ENCODE measurements around the gene PRKAG1. TPM values are rescaled to one million over a fixed set of nuclear protein-coding genes. Genes with fewer than 3 reads are reported as not detected.

PRKAG1 gene
- total RNA-seq, 1 experiment from 2014 or later, result 47.5 TPM

DNA sequence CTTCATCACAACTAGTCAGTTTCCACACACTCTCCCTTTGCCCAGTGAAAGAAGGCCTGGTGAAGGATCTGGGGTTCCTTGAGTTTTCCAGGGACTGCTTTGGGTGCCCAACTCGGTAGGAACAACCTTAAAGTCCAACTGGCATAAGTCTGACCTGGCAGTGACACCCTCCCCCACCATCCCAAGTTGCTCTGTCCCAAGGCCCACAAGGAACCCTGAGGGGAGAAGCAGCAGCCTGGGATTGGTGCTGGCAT lies 40.4 kb upstream of the PRKAG1 start:
- DNase-seq, result no peak
- peaks cover 9% of the 10 kb centered on the region for H3K36me3 ChIP-seq (ENCODE audit: insufficient read depth, low read length)
- peak overlapping the region; percentile 95 for H3K4me2 ChIP-seq (ENCODE audit: low read depth, low read length, poor library complexity, severe bottlenecking)

GRCh38 chr12:49058366-49059044 lies 39.9 kb upstream of the PRKAG1 start:
- Histone ChIP-seq H3K27ac (ENCODE audit: low read length) (peak overlapping the region; percentile 84), H3K9me2 (replicated peaks; ENCODE audit: insufficient read depth, low read length) (no peaks in the 10 kb centered on the region), H3K4me1 (ENCODE audit: low read length) (peaks cover 51% of the 10 kb centered on the region), H3K4me3 (ENCODE audit: low read length) (peak overlapping the region; percentile 95), H3K36me3 (ENCODE audit: insufficient read depth, low read length) (peaks cover 9% of the 10 kb centered on the region), H3K27me3 (ENCODE audit: low read length) (no peaks in the 10 kb centered on the region), H4K20me1 (ENCODE audit: insufficient read depth, low read depth, low read length) (peaks cover 57% of the 10 kb centered on the region), H3K4me2 (ENCODE audit: low read depth, low read length, poor library complexity, severe bottlenecking) (peak overlapping the region; percentile 95), H3K9me3 (ENCODE audit: low read length) (no peaks in the 10 kb centered on the region), H3K79me2 (ENCODE audit: low read length) (peaks cover 81% of the 10 kb centered on the region), H2AFZ (ENCODE audit: low read length) (no peak overlapping the region), H3K9ac (ENCODE audit: low read length) (peak overlapping the region; percentile 96)
- DNase-seq, result no peak

More for the DNA sequence above, 40.4 kb upstream of the PRKAG1 start:
- peak overlapping the region; percentile 96 for H3K9ac ChIP-seq (ENCODE audit: low read length)
- H3K9me2 ChIP-seq (replicated peaks; ENCODE audit: insufficient read depth, low read length), result no peaks in the 10 kb centered on the region
- no peaks in the 10 kb centered on the region for H3K9me3 ChIP-seq (ENCODE audit: low read length)
- H3K4me1 ChIP-seq (ENCODE audit: low read length), result peaks cover 54% of the 10 kb centered on the region
- H3K4me3 ChIP-seq (ENCODE audit: low read length), result peak overlapping the region; percentile 95
- H3K27me3 ChIP-seq (ENCODE audit: low read length), result no peaks in the 10 kb centered on the region
- H2AFZ ChIP-seq (ENCODE audit: low read length), result no peak overlapping the region
- peak overlapping the region; percentile 84 for H3K27ac ChIP-seq (ENCODE audit: low read length)
- peaks cover 77% of the 10 kb centered on the region for H3K79me2 ChIP-seq (ENCODE audit: low read length)
- H4K20me1 ChIP-seq (ENCODE audit: insufficient read depth, low read depth, low read length), result peaks cover 54% of the 10 kb centered on the region

- Histone ChIP-seq H3K4me3 (ENCODE audit: low read length) (peak overlapping the region; percentile 95), H3K9ac (ENCODE audit: low read length) (peak overlapping the region; percentile 96), H3K79me2 (ENCODE audit: low read length) (peaks cover 87% of the 10 kb centered on the region), H3K9me2 (replicated peaks; ENCODE audit: insufficient read depth, low read length) (no peaks in the 10 kb centered on the region), H3K9me3 (ENCODE audit: low read length) (no peaks in the 10 kb centered on the region), H4K20me1 (ENCODE audit: insufficient read depth, low read depth, low read length) (peaks cover 59% of the 10 kb centered on the region), H2AFZ (ENCODE audit: low read length) (no peak overlapping the region), H3K4me2 (ENCODE audit: low read depth, low read length, poor library complexity, severe bottlenecking) (peak overlapping the region; percentile 95), H3K27ac (ENCODE audit: low read length) (no peak overlapping the region), H3K36me3 (ENCODE audit: insufficient read depth, low read length) (peaks cover 15% of the 10 kb centered on the region), H3K4me1 (ENCODE audit: low read length) (peaks cover 46% of the 10 kb centered on the region), H3K27me3 (ENCODE audit: low read length) (no peaks in the 10 kb centered on the region)
- peak; percentile 49 for DNase-seq
Observed at GRCh38 chr12:49057888-49058287, 39.3 kb upstream of the PRKAG1 start.

DNA sequence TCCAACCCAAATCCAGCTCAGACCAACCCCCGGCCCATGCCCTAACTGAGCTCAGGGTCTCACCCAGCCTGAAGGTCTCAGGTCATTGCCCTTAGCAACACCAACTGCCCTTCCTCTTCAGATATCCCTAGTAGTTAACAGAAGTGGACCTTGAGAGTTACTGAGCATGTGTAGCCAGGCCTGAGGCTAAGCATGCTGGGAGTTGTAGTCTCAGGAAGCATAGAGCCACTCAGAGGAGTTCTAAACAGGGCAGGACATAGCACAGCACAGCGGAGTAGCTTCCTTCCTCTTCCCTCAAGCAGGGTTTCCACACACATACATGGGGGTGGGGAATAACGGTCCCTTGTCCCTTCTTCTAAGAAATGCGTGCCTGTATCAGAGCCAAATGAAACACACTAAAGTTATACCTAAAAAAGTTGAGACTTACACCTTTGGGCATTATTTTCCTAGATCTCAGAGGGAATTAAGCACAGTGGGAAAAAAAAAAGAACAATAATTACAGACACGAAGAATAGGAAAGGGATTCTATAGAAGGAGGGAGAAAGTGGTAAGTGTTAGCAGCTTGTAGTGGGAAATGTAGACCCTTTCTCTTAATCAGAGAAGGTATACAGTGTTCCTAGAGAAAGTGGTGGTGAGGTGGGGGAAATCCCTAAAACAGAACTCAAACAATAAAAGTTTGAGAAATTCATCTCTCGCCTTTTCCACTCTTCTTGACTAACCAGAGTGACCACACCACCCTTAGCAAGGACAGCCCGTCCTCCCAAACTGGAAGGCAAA lies 37.6 kb upstream of the PRKAG1 start:
- H2AFZ ChIP-seq (ENCODE audit: low read length), result no peak overlapping the region
- no peaks in the 10 kb centered on the region for H3K9me2 ChIP-seq (replicated peaks; ENCODE audit: insufficient read depth, low read length)
- peaks cover 33% of the 10 kb centered on the region for H3K4me1 ChIP-seq (ENCODE audit: low read length)
- peak overlapping the region; percentile 95 for H3K4me3 ChIP-seq (ENCODE audit: low read length)
- DNase-seq, result peak; percentile 85
- H3K9ac ChIP-seq (ENCODE audit: low read length), result peak overlapping the region; percentile 96
- no peak overlapping the region for H3K27ac ChIP-seq (ENCODE audit: low read length)
- peaks cover 81% of the 10 kb centered on the region for H3K79me2 ChIP-seq (ENCODE audit: low read length)
- peaks cover 62% of the 10 kb centered on the region for H4K20me1 ChIP-seq (ENCODE audit: insufficient read depth, low read depth, low read length)
- H3K4me2 ChIP-seq (ENCODE audit: low read depth, low read length, poor library complexity, severe bottlenecking), result peak overlapping the region; percentile 95
- H3K9me3 ChIP-seq (ENCODE audit: low read length), result no peaks in the 10 kb centered on the region
- no peaks in the 10 kb centered on the region for H3K27me3 ChIP-seq (ENCODE audit: low read length)
- peaks cover 17% of the 10 kb centered on the region for H3K36me3 ChIP-seq (ENCODE audit: insufficient read depth, low read length)

GRCh38 chr12:49055092-49055491 lies 36.5 kb upstream of the PRKAG1 start:
- no peak overlapping the region for H3K4me2 ChIP-seq (ENCODE audit: low read depth, low read length, poor library complexity, severe bottlenecking)
- peaks cover 74% of the 10 kb centered on the region for H3K79me2 ChIP-seq (ENCODE audit: low read length)
- no peaks in the 10 kb centered on the region for H3K9me2 ChIP-seq (replicated peaks; ENCODE audit: insufficient read depth, low read length)
- no peaks in the 10 kb centered on the region for H3K9me3 ChIP-seq (ENCODE audit: low read length)
- H3K4me1 ChIP-seq (ENCODE audit: low read length), result peaks cover 33% of the 10 kb centered on the region
- H3K27me3 ChIP-seq (ENCODE audit: low read length), result no peaks in the 10 kb centered on the region
- no peak overlapping the region for H3K4me3 ChIP-seq (ENCODE audit: low read length)
- DNase-seq, result no peak
- H3K9ac ChIP-seq (ENCODE audit: low read length), result no peak overlapping the region
- H2AFZ ChIP-seq (ENCODE audit: low read length), result no peak overlapping the region
- peaks cover 62% of the 10 kb centered on the region for H4K20me1 ChIP-seq (ENCODE audit: insufficient read depth, low read depth, low read length)
- H3K27ac ChIP-seq (ENCODE audit: low read length), result no peak overlapping the region
- H3K36me3 ChIP-seq (ENCODE audit: insufficient read depth, low read length), result peaks cover 21% of the 10 kb centered on the region

GRCh38 chr12:49054524-49054923 lies 35.9 kb upstream of the PRKAG1 start:
- Histone ChIP-seq H3K4me3 (ENCODE audit: low read length) (no peak overlapping the region), H3K27me3 (ENCODE audit: low read length) (no peaks in the 10 kb centered on the region), H3K4me2 (ENCODE audit: low read depth, low read length, poor library complexity, severe bottlenecking) (no peak overlapping the region), H3K4me1 (ENCODE audit: low read length) (peaks cover 33% of the 10 kb centered on the region), H3K9me2 (replicated peaks; ENCODE audit: insufficient read depth, low read length) (no peaks in the 10 kb centered on the region), H4K20me1 (ENCODE audit: insufficient read depth, low read depth, low read length) (peaks cover 61% of the 10 kb centered on the region), H3K9ac (ENCODE audit: low read length) (no peak overlapping the region), H3K36me3 (ENCODE audit: insufficient read depth, low read length) (peaks cover 24% of the 10 kb centered on the region), H3K9me3 (ENCODE audit: low read length) (no peaks in the 10 kb centered on the region), H3K79me2 (ENCODE audit: low read length) (peaks cover 68% of the 10 kb centered on the region), H3K27ac (ENCODE audit: low read length) (no peak overlapping the region), H2AFZ (ENCODE audit: low read length) (no peak overlapping the region)
- no peak for DNase-seq

GRCh38 chr12:49054096-49054495 lies 35.5 kb upstream of the PRKAG1 start:
- Histone ChIP-seq H3K9me2 (replicated peaks; ENCODE audit: insufficient read depth, low read length) (no peaks in the 10 kb centered on the region), H4K20me1 (ENCODE audit: insufficient read depth, low read depth, low read length) (peaks cover 57% of the 10 kb centered on the region), H3K9me3 (ENCODE audit: low read length) (no peaks in the 10 kb centered on the region), H3K4me1 (ENCODE audit: low read length) (peaks cover 33% of the 10 kb centered on the region), H2AFZ (ENCODE audit: low read length) (no peak overlapping the region), H3K79me2 (ENCODE audit: low read length) (peaks cover 64% of the 10 kb centered on the region), H3K4me2 (ENCODE audit: low read depth, low read length, poor library complexity, severe bottlenecking) (no peak overlapping the region), H3K36me3 (ENCODE audit: insufficient read depth, low read length) (peaks cover 27% of the 10 kb centered on the region), H3K4me3 (ENCODE audit: low read length) (no peak overlapping the region), H3K27me3 (ENCODE audit: low read length) (no peaks in the 10 kb centered on the region), H3K27ac (ENCODE audit: low read length) (no peak overlapping the region), H3K9ac (ENCODE audit: low read length) (no peak overlapping the region)
- no peak for DNase-seq

DNA sequence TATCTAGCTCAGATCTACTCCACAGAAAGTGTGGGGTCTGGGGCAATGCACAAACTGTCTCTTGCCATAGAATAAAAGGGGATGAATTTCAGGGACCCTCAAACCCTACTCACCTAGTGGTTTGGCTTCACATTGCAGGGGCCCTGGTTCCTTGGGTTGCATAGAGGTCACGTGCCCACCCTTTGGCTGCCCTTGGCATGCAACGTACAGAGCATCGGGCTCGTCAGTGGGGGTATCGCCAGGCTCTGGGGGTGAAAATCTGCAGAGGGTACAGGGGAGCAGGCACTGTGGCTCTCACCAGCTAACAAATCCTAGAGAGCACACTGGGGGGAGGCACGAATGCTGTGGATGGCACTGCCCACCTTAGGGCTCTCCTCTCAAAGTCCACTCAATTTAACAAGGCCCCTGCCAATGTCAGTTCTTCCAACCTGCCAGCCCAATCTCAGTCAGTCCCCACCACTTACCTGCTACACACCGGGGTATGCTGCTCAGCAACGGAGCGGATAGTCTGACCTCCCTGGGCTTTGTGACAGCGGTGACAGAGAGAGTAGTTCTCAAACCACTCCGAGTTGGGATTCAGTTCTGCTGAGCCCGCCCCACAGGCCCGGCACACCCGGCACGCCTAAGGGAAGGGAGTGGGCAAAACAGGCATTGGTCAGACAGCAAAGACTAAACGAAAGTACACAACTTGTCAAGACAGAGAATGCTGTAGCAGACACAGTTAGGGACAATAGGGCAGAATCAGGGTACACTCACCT lies 34.1 kb upstream of the PRKAG1 start:
- Histone ChIP-seq H3K27me3 (ENCODE audit: low read length) (no peaks in the 10 kb centered on the region), H2AFZ (ENCODE audit: low read length) (no peak overlapping the region), H3K36me3 (ENCODE audit: insufficient read depth, low read length) (peaks cover 39% of the 10 kb centered on the region), H3K4me2 (ENCODE audit: low read depth, low read length, poor library complexity, severe bottlenecking) (no peak overlapping the region), H3K9me3 (ENCODE audit: low read length) (no peaks in the 10 kb centered on the region), H3K4me1 (ENCODE audit: low read length) (peaks cover 22% of the 10 kb centered on the region), H4K20me1 (ENCODE audit: insufficient read depth, low read depth, low read length) (peaks cover 42% of the 10 kb centered on the region), H3K4me3 (ENCODE audit: low read length) (no peak overlapping the region), H3K9ac (ENCODE audit: low read length) (no peak overlapping the region), H3K9me2 (replicated peaks; ENCODE audit: insufficient read depth, low read length) (no peaks in the 10 kb centered on the region), H3K27ac (ENCODE audit: low read length) (no peak overlapping the region), H3K79me2 (ENCODE audit: low read length) (peaks cover 49% of the 10 kb centered on the region)
- DNase-seq, result no peak

Measured in Karpas-422 (cell line).